HepG2 (cell line): ENCODE results near the gene OCLN. TPM values are rescaled to one million over a fixed set of nuclear protein-coding genes. Genes with fewer than 3 reads are reported as not detected.
A peak's percentile ranks its signal among the peaks of the same experiment; 100 is the strongest.

Experiments used
- CEBPB ChIP-seq: IDR thresholded peaks from 2 replicates; pipeline ENCODE4 v1.6.1; 2011; ENCODE audit warnings: low read depth, low read length, improper control_type of control experiment, borderline replicate concordance
- HBP1 ChIP-seq: IDR thresholded peaks from 2 replicates; pipeline ENCODE4 v1.6.1; 2016; ENCODE audit warnings: low read depth, control low read depth
- KLF13 ChIP-seq: sonication (generic); formaldehyde crosslinking; IDR thresholded peaks from 2 replicates; pipeline ENCODE4 v1.4.0; 2020; ENCODE audit warnings: mild to moderate bottlenecking, missing genetic modification reagents
- KLF9 ChIP-seq: IDR thresholded peaks from 2 replicates; pipeline ENCODE4 v1.6.1; 2016; ENCODE audit warnings: low read depth
- MATR3 ChIP-seq: sonication (generic); formaldehyde crosslinking; IDR thresholded peaks from 2 replicates; pipeline ENCODE4 v1.4.0; 2020; ENCODE audit warnings: missing genetic modification reagents
- MYNN ChIP-seq: sonication (generic); formaldehyde crosslinking; IDR thresholded peaks from 2 replicates; pipeline ENCODE4 v1.4.0; 2020; ENCODE audit warnings: mild to moderate bottlenecking, low read depth, missing genetic modification reagents
- NFYC ChIP-seq: IDR thresholded peaks from 2 replicates; pipeline ENCODE4 v1.6.1; 2016; ENCODE audit warnings: missing genetic modification reagents, missing compliant biosample characterization
- POGK ChIP-seq: sonication (generic); formaldehyde crosslinking; conservative IDR thresholded peaks from 2 replicates; pipeline ENCODE4 v1.8.0; 2022; ENCODE audit warnings: mild to moderate bottlenecking, moderate library complexity, missing genetic modification reagents
- RXRA ChIP-seq: sonication (generic); formaldehyde crosslinking; IDR thresholded peaks from 2 replicates; pipeline ENCODE4 v1.5.1; 2020; ENCODE audit warnings: missing genetic modification reagents
- SPEN ChIP-seq: sonication (generic); formaldehyde crosslinking; IDR thresholded peaks from 2 replicates; pipeline ENCODE4 v1.5.1; 2020; ENCODE audit warnings: low read depth, mild to moderate bottlenecking, missing genetic modification reagents
- SRY ChIP-seq: sonication (generic); formaldehyde crosslinking; IDR thresholded peaks from 2 replicates; pipeline ENCODE4 v1.8.0; 2022; ENCODE audit warnings: mild to moderate bottlenecking, missing genetic modification reagents
- TCF7 ChIP-seq: sonication (generic); IDR thresholded peaks from 2 replicates; pipeline ENCODE4 v1.6.1; 2016; ENCODE audit warnings: antibody characterized with exemption, low read depth
- TEAD3 ChIP-seq: optimal IDR thresholded peaks from 2 replicates; pipeline ENCODE3; 2016; ENCODE audit warnings: borderline replicate concordance
- ZBTB21 ChIP-seq: sonication (generic); formaldehyde crosslinking; IDR thresholded peaks from 2 replicates; pipeline ENCODE4 v1.4.0; 2020; ENCODE audit warnings: missing genetic modification reagents
- ZNF281 ChIP-seq: sonication (generic); formaldehyde crosslinking; IDR thresholded peaks from 2 replicates; pipeline ENCODE4 v1.4.0; 2020; ENCODE audit warnings: missing genetic modification reagents, borderline replicate concordance
- ZNF282 ChIP-seq: fragments of 450-650 bp; IDR thresholded peaks from 2 replicates; pipeline ENCODE4 v1.6.1; 2018; ENCODE audit not compliant: partially characterized antibody
- ZNF335 ChIP-seq: sonication (generic); formaldehyde crosslinking; IDR thresholded peaks from 2 replicates; pipeline ENCODE4 v1.4.0; 2020; ENCODE audit warnings: missing genetic modification reagents
- ZNF678 ChIP-seq: sonication (generic); formaldehyde crosslinking; IDR thresholded peaks from 2 replicates; pipeline ENCODE4 v1.4.0; 2020; ENCODE audit warnings: mild to moderate bottlenecking, missing genetic modification reagents
- ZNF770 ChIP-seq: sonication (generic); formaldehyde crosslinking; IDR thresholded peaks from 2 replicates; pipeline ENCODE4 v1.5.0; 2020; ENCODE audit warnings: mild to moderate bottlenecking, missing genetic modification reagents
- ZNF776 ChIP-seq: sonication (generic); formaldehyde crosslinking; IDR thresholded peaks from 2 replicates; pipeline ENCODE4 v1.4.0; 2020; ENCODE audit warnings: mild to moderate bottlenecking, missing genetic modification reagents
- ZNF780A ChIP-seq: sonication (generic); formaldehyde crosslinking; IDR thresholded peaks from 2 replicates; pipeline ENCODE4 v1.8.0; 2022; ENCODE audit warnings: mild to moderate bottlenecking, missing genetic modification reagents, moderate library complexity
- ZSCAN29 ChIP-seq: sonication (generic); formaldehyde crosslinking; conservative IDR thresholded peaks from 2 replicates; pipeline ENCODE4 v1.4.0; 2020; ENCODE audit warnings: mild to moderate bottlenecking, missing genetic modification reagents
- polyA plus RNA-seq, 8 experiments: library from polyadenylated mRNA; depleted of rRNA in 3 of 8; stranded (reverse) in 7 of 8; unstranded in 1 of 8; fragments of >200 nt; fragmentation: Illumina TruSeq in 4 of 8; extraction: Trizol in 4 of 8; gene quantifications; 2 replicates each; pipeline versions ENCODE4 v1.2.1 to v1.2.3, GENCODE V29; 2011 to 2016; ENCODE audit warnings: low read depth in 4 of 8, missing spikeins in 1 of 8, mixed read lengths in 1 of 8; ENCODE audit not compliant: insufficient read depth in 1 of 8
- total RNA-seq, 5 experiments: library from RNA; depleted of rRNA; stranded (reverse); fragments of >200 nt; fragmentation: Illumina TruSeq; extraction: Trizol; gene quantifications; 2 replicates each; pipeline ENCODE4 v1.2.3, GENCODE V29; 2016; ENCODE audit warnings: low read depth in 1 of 5

Gene OCLN
- total and polyA plus RNA-seq, 2 of the 13 experiments (the other 11 are each of a cell fraction or from before 2014, with no cell fraction given), result 24.1 to 34.8 TPM

GRCh38 chr5:69444127-69444754 lies 48.3 kb upstream of the OCLN start (continued):
- TF ChIP-seq ZNF770 (CRISPR knock-in tag) (0 out of 2 replicates have a peak, but pooled peaks have one; percentile 42), ZSCAN29 (CRISPR knock-in tag) (no peak), NFYC (no peak), TEAD3 (CRISPR knock-in tag) (peak; percentile 90), SPEN (CRISPR knock-in tag) (no peak; the same call in 1 of the 2 replicates), ZNF776 (CRISPR knock-in tag) (no peak), MYNN (CRISPR knock-in tag) (no peak), POGK (no peak), TCF7 (peak; percentile 80), KLF13 (CRISPR knock-in tag) (no peak), SRY (CRISPR knock-in tag) (no peak), ZNF678 (CRISPR knock-in tag) (no peak), ZNF281 (CRISPR knock-in tag) (peak; percentile 73; the same call in 1 of the 2 replicates), ZNF335 (no peak), HBP1 (CRISPR knock-in tag) (no peak), ZNF780A (no peak), RXRA (CRISPR knock-in tag) (peak; percentile 41; the same call in 1 of the 2 replicates), ZNF282 (no peak), CEBPB (peak; percentile 66; the same call in 1 of the 2 replicates), MATR3 (no peak), KLF9 (CRISPR knock-in tag) (no peak), ZBTB21 (no peak)
